Measurements from ENCODE around the gene ATOH8.

DNA sequence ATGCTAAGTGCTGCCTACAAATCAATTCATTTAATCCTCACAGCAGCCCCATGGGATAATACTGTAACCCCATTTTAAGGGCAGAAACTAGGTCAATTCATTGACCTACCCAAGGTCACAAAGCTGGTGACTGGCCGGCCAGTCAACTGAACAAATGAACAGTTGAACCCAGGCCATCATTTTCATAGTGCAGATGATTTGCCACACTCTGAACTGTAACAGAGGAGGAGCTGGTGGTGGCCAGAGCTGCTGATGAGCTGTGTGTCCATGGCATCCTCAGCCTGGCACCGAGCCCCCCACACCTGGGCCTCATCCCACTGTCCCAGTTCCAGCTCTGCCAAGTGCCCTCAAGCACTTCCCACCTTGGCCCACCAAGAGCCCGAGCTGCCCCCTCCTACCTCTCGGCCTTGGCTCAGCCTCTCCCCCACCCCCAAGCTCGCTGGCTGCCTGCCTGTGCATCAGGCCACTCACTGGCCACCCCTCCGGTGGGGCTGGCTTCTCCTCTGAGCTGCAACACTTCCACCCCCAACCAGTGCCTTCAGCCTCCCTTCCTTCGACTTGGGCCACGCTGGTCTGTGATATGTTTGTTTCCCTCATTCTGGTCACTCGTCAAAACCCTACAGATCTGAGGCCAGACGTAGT is 58.4 kb downstream of the ATOH8 start:
- TF ChIP-seq GATA2 (IDR thresholded peaks at IDR 0.05; ENCODE audit: low read depth, low read length) (no peak), GATA3 (IDR thresholded peaks at IDR 0.05; ENCODE audit: low read depth, low read length) (no peak)

Measured in SH-SY5Y (cell line).